Measurements from ENCODE around the gene XCL2. TPM values are rescaled to one million over a fixed set of nuclear protein-coding genes. Genes with fewer than 3 reads are reported as not detected.

The XCL2 gene
- total and polyA plus RNA-seq, 2 of the 4 experiments (the other 2 are of a cell fraction), result not detected

DNA sequence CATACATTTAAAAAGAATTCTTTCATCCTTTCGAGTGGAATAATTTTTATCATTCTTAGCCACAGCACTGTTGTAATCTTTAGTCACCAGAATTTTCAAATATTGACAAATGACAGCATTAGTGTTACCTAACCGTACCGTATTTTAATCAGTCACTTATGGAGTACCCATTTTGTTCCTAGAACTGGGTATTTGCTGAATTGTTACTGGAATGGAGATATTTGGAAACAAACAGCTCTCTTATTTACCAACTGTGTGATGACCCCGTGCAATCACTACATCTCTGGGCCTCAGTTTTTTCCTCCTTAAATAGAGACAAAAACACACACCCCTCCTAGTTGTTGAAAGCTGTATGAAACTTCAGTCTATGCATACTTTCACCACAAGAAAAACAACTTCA lies 7.9 kb upstream of the XCL2 start:
- TF ChIP-seq RAD21 (IDR thresholded peaks at IDR 0.05; ENCODE audit: low read length), result no peak
- no peak for TF ChIP-seq NFE2L2 (IDR thresholded peaks at IDR 0.05; ENCODE audit: low read depth, low read length)
- no peak for TF ChIP-seq CHD1 (IDR thresholded peaks at IDR 0.05; ENCODE audit: low read depth, low read length)
- TF ChIP-seq RCOR1 (IDR thresholded peaks at IDR 0.05; ENCODE audit: insufficient replicate concordance, low read length), result no peak
- TF ChIP-seq, protein P1, sequence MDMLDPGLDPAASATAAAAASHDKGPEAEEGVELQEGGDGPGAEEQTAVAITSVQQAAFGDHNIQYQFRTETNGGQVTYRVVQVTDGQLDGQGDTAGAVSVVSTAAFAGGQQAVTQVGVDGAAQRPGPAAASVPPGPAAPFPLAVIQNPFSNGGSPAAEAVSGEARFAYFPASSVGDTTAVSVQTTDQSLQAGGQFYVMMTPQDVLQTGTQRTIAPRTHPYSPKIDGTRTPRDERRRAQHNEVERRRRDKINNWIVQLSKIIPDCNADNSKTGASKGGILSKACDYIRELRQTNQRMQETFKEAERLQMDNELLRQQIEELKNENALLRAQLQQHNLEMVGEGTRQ (IDR thresholded peaks at IDR 0.05; ENCODE audit: low read depth, low read length), result no peak
- TF ChIP-seq MXI1 (IDR thresholded peaks at IDR 0.05; ENCODE audit: borderline replicate concordance, low read depth, low read length), result no peak
- no peak for TF ChIP-seq SMC3 (IDR thresholded peaks at IDR 0.05; ENCODE audit: low read depth, low read length)
- in situ Hi-C loops (cut with MboI; ENCODE audit: low sequenced_read_pairs) (no loop called here), intact Hi-C loops (cut with micrococcal nuclease) (no loop called here), dilution Hi-C loops (cut with HindIII; ENCODE audit: low sequenced_read_pairs, unreplicated experiment) (no loop called here)
- H3K79me1 ChIP-seq (ENCODE audit: low read depth in 1 of 2, low read length in 2 of 2), result no peaks in the 10 kb centered on the region
- H3K4me2 ChIP-seq (ENCODE audit: low read depth, low read length), result no peak overlapping the region
- H3K36me3 ChIP-seq (ENCODE audit: control insufficient read depth, insufficient read depth, low read length), result no peaks in the 10 kb centered on the region
- H4K20me1 ChIP-seq (ENCODE audit: insufficient read depth, low read length), result no peaks in the 10 kb centered on the region
- no peak overlapping the region for H4K91ac ChIP-seq (ENCODE audit: insufficient read depth, low read depth, low read length)
- no peak overlapping the region for H2BK5ac ChIP-seq (ENCODE audit: low read depth, low read length, poor library complexity, severe bottlenecking)
- ChIA-PET POLR2A (ENCODE audit: unreplicated experiment) (interaction anchor here (1.5 kb wide), 1 partner anchor 14 kb away, joined by 3 read pairs; no protein-coding TSS in a partner anchor), CTCF (interaction anchor here (1.7 kb wide), 1 partner anchor 112 kb away, joined by 4 read pairs; no protein-coding TSS in a partner anchor)
- ATAC-seq (ENCODE audit: low read depth), result no peak
- no peak overlapping the region for H3K4me3 ChIP-seq (ENCODE audit: insufficient read depth, low read depth, low read length)
- no peak overlapping the region for H4K5ac ChIP-seq (ENCODE audit: low read depth, low read length)
- no peak overlapping the region for H2BK15ac ChIP-seq (ENCODE audit: low read depth, low read length)
- H2BK120ac ChIP-seq (ENCODE audit: low read depth, low read length), result no peak overlapping the region
- H3K9me1 ChIP-seq (ENCODE audit: insufficient read depth, low read length), result no peaks in the 10 kb centered on the region
- no peak overlapping the region for H3K23ac ChIP-seq (ENCODE audit: low read depth, low read length)
- no peak overlapping the region for H3K14ac ChIP-seq (replicated peaks; ENCODE audit: low read depth, low read length)
- H3K9ac ChIP-seq (ENCODE audit: low read depth, low read length), result no peak overlapping the region
- no peak overlapping the region for H3K27ac ChIP-seq (ENCODE audit: insufficient read depth, low read length)
- no TSS peak for BruUV-seq (replicated peaks)
- H2BK20ac ChIP-seq (ENCODE audit: low read depth, low read length), result no peak overlapping the region
- no peak overlapping the region for H2AK5ac ChIP-seq (ENCODE audit: low read depth, low read length)
- H3K4me1 ChIP-seq (ENCODE audit: control insufficient read depth, insufficient read depth, low read length), result no peaks in the 10 kb centered on the region
- H3K9me3 ChIP-seq (ENCODE audit: control insufficient read depth, insufficient read depth, low read length), result no peaks in the 10 kb centered on the region
- H3K4ac ChIP-seq (ENCODE audit: low read depth, low read length), result no peak overlapping the region
- no peak overlapping the region for H3K18ac ChIP-seq (ENCODE audit: low read depth, low read length)
- H3K27me3 ChIP-seq (ENCODE audit: control insufficient read depth, insufficient read depth, low read length), result no peaks in the 10 kb centered on the region
- DNase-seq, result no peak
- H4K8ac ChIP-seq (ENCODE audit: low read depth in 2 of 2, low read length in 2 of 2), result no peak overlapping the region
- no CpG with 5 or more reads among the region's 4 CpGs for WGBS, 2 experiments (ENCODE audit: extremely low coverage in 2 of 2, insufficient read length in 1 of 2)
- no peak overlapping the region for H3K56ac ChIP-seq (ENCODE audit: extremely low read depth, insufficient read depth, low read length)
- H2AK9ac ChIP-seq (replicated peaks; ENCODE audit: low read depth, low read length, poor library complexity), result no peak overlapping the region
- H2AFZ ChIP-seq (replicated peaks; ENCODE audit: low read length, poor library complexity), result no peak overlapping the region
